Activated CD8-positive, alpha-beta memory T cell treated with anti-CD3 and anti-CD28 coated beads, Interleukin-2, amount 50 U/mL, for 4 hours (primary cell): Measurements from ENCODE around the gene SIK2.

Source experiments
- DNase-seq: peaks from one replicate; pipeline ENCODE4 v3.0.0-alpha.2; 2020

The SIK2 gene

DNA sequence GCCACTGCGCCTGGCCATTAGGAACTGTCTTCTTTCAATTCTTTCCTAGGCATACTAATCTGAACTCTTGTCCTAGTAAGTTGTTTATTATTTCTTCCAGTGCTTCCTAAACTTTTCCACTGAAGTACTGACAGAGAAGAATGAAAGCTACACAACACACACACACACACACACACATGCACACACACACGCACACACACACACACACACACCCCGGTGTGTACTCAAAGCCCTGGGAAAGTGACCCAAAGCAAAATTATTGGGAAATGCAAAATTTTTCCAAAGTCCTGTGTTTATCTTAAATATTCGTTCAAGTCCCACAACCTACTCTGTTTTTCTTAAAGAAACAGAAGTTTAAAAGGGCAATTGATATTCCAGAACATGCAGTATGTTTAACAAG lies 19.4 kb upstream of the SIK2 start:
- DNase-seq = no peak

- DNase-seq = no peak
These were observed 16.9 kb upstream of the SIK2 start for GRCh38 chr11:111585371-111585770.

- peak; percentile 45 for DNase-seq
These were observed 15.8 kb upstream of the SIK2 start for GRCh38 chr11:111586388-111586831.

GRCh38 chr11:111589114-111589513 lies 13.1 kb upstream of the SIK2 start:
- no peak for DNase-seq

DNA sequence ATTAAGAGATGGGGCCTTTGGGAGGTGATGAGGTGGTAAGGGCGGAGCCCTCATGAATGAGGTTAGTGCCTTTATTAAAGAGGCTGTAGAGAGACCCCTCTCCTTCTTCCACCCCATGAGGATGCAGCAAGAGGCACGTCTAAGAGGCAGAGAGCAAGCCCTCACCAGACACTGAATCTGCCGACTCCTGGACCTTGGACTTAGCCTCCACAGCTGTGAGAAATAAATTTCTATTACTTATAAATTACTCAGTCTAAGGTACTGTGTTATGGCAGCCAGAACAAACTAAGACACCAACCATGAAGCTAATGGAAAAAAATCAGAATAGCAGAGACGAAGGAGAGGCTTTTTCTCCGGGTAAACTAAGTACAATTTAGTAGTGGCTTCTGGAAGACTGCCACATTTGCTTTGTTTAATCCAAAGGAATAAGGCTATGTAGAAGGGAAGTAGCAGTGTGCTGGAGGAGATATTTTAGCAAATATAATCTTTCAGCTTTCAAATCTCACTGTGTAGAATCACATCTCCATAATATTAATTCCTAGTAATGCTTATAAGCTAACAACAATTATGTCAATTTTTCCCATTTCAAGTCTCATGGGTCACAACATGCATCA lies 12.3 kb upstream of the SIK2 start:
- no peak for DNase-seq

DNA sequence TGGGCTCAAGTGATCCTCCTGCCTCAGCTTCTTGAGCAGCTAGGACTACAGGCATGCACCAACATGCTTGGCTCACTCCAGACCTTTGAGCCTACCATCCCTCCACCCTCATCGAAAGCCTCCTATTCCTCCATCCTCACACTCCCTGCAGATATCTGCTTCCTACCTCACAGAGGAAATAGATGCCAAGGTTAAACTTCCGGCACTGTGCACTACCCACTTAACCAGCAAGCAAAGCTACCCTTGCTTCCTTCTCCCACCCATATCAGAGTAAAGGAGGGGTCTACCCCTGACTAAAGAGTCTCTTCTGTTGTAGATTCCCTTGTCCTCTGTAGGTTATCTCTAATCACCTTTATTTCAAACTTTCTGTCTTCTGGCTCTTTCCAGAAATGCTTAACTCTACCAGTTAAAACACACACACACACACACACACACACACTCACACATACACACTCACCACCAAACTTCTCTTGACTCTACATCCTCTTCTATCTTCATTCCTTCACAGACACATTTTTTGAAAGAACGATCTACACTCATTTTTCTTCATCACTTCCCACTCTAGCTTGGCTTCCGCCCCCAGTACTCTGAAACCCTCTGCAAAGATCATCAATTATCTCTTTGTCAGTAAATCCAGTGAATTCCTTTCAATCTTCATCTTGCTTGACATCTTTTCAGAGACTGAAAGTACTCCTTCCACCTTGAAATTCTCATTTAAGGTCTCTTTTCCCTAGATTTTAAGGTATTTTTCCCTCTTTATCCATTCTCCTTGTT lies 10.9 kb upstream of the SIK2 start:
- DNase-seq = no peak

DNA sequence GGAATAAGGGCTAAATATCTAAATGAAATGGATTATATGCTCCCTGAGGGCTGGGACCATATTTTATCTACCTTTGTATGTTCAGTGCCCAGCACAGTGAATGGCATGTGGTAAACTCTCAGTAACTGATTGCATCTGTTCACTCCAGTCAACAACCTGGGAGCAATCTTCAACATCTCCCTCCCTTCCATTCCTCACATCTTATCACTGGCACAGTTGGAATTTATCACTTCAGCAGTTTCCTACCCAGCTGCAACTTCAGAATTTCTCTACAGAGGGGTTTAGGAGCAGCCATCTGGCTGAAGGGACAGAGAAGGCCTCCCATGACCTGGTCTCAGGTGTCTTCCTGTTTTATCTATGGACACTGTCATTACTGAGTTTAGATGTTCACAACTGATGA lies 9.8 kb upstream of the SIK2 start:
- no peak for DNase-seq

GRCh38 chr11:111596319-111596718 lies 5.9 kb upstream of the SIK2 start:
- no peak for DNase-seq

DNA sequence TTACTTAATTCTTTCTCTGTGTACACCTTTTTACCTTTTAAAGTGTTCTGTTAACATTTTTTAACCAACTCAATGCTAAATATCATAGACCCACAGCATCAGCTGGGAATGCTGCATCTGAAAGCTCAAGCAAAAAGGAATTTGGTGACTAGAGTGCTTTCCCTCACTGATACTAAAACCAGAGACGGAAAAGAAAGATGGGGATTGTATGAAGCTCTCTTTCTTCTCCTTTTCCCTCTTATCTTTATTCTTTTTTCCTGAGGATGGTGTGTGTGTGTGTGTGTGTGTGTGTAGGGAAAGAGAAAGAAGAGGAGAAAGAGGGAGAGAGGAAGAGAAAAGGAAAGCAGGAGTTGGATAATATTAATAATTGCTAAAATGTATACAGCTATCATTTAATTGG lies 4.1 kb upstream of the SIK2 start:
- DNase-seq = no peak

DNA sequence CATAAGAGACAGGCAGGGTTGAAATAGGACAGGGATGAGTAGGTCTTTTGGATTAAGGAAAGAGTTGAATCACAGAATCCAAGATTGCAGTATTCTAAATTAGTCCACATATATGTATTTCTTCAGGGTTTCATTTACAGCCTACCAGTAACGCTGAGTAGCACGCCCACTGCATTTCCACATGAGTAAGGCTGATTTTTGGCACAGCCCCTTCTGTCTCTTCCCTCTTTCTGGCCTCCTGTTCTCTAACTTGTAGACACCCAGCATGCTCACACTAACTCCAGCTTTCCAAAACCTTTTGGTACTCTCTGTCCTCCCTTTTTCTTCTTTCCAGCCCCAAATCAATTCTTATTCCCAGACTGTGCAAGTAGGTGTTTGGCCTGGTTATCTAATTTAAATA lies 3.7 kb upstream of the SIK2 start:
- DNase-seq = no peak

DNA sequence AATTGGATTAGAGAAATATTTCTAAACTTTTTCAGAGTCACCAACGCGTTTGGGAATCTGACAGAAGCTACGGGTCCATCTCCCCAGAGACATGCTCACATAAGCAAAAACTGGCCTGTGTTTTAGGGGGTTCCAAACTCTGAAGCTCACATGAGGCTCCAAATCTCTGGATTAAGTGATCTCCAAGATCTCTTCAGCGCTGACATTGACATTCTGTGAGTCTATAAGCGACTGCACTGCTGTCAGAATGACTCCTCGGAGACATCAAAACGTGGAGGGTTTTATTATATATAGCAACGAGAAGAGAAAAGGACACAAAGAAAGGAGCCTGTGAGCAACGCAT lies 642 bp upstream of the SIK2 start:
- DNase-seq = no peak

- DNase-seq = no peak
These were observed 789 bp downstream of the SIK2 start for GRCh38 chr11:111602865-111603610.

GRCh38 chr11:111603611-111604130 lies 1.4 kb downstream of the SIK2 start:
- no peak for DNase-seq

- no peak for DNase-seq
These were observed 2.3 kb downstream of the SIK2 start for GRCh38 chr11:111604392-111605009.

- no peak for DNase-seq
These were observed 3.4 kb downstream of the SIK2 start for GRCh38 chr11:111605681-111606080.

DNA sequence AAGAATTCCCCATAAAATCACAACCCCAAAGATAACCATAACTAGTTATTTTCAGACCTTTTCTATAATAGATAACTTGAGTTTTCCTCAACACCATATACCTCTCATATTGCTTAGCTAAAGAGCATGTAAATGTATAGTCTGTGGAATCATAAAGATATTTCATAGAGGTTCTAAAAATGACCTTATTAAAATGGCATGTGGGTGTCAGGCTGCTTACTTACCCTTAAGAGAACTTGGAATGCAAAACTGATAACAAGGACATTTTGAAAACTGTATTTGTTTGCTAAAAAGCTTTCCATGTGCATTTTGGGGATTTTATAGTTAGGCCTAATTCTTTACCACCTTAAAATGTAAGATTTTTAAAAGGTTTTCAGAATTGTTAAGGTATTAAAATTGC lies 4.7 kb downstream of the SIK2 start:
- DNase-seq = no peak

DNA sequence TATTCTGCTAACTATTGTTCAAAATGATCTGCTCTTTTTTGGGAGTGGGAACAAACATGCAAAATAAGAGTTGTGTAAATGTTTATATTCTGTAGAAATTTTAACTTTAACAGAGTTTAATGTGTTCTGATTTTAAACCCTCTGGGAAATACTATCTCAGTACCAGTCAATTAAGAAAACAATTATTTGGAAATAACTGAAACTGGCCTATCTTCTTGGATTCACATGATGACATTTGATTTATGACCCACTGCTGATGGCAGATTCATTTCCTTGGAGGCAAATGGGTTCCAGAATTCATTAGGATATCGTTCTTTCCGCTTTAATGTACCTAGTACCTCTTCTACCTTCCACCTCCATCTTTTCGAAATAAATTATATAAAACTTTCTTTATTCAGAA lies 5.5 kb downstream of the SIK2 start:
- no peak for DNase-seq

GRCh38 chr11:111612224-111612623 lies 10.0 kb downstream of the SIK2 start:
- DNase-seq = no peak

- DNase-seq = no peak
These were observed 15.0 kb downstream of the SIK2 start for GRCh38 chr11:111617286-111617685.

- DNase-seq = no peak
These were observed 18.3 kb downstream of the SIK2 start for GRCh38 chr11:111620518-111620917.

DNA sequence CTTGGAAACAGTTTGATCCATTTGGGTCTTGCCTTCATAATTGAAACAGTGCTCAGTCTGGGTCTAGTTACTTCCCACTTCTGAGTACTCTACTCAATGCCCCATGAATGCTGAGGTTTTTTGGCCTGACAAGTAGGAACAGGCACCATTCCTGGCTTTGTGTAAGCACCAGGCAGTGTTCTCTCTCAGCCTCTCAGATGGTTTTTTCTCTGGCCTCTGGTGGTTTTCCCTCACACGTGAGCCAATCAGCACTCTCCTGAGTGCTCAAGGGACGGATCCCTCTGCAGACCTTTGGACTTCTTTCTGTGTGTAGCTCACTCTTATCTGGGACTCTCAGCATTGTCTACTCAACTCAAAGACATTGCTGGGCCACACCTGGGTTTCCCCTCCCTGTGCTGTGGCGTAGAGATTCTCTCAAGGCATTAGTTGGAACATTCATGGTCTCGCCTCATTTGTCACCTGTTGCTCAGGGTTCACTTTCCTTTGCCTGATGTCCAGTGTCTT lies 21.3 kb downstream of the SIK2 start:
- no peak for DNase-seq

GRCh38 chr11:111624608-111625007 lies 22.4 kb downstream of the SIK2 start:
- DNase-seq = no peak

DNA sequence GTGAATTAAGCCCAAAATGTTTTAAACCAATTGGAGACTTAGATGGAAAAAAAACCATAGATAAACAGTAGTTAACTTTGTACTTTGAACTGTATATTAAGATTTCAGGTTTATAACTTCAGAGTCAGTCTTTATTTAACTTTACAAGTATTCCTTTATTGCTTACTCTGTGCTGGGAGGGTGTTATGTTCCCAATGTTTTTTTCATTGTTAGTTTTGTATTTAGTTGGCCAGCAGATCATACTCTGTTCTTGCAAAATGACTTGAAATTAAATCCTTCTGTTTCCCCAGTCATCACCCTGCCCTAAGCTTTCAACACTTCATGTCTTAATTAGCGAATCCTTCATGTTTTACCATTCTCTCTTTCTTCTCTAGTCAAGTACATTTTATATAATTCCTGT lies 25.3 kb downstream of the SIK2 start:
- DNase-seq = no peak
